NCI-H1092 (cell line): ENCODE results near the gene PI16.
"Not testable (repeated sequence)": the region's sequence is repeated elsewhere in the genome, so short reads cannot be mapped to it uniquely, and the experiment has no call there.

ENCODE experiments used
- DNase-seq: peaks from one replicate; lab custom pipeline; 2025; lab: John Stamatoyannopoulos, UW

PI16 gene

GRCh38 chr6:36976007-36976264, 21.4 kb downstream of the PI16 start:
- no peak for DNase-seq

GRCh38 chr6:36976509-36976908, 22.0 kb downstream of the PI16 start:
- DNase-seq = no peak

GRCh38 chr6:36976931-36977330, 22.4 kb downstream of the PI16 start:
- DNase-seq = no peak

- DNase-seq = no peak
Measured at GRCh38 chr6:36977470-36977941, 23.0 kb downstream of the PI16 start.

GRCh38 chr6:36978421-36979346, 24.1 kb downstream of the PI16 start:
- DNase-seq = no peak

- peak; percentile 22 for DNase-seq
Measured at GRCh38 chr6:36979347-36979742, 24.8 kb downstream of the PI16 start.

- no peak for DNase-seq
Measured at GRCh38 chr6:36980129-36980528, 25.6 kb downstream of the PI16 start.

- no peak for DNase-seq
Measured at GRCh38 chr6:36980876-36981619, 26.5 kb downstream of the PI16 start.

- DNase-seq = no peak
Measured at GRCh38 chr6:36983538-36983937, 29.0 kb downstream of the PI16 start.

GRCh38 chr6:36984581-36985416, 30.3 kb downstream of the PI16 start:
- no peak for DNase-seq

- no peak for DNase-seq
Measured at GRCh38 chr6:36985417-36985807, 30.9 kb downstream of the PI16 start.

GRCh38 chr6:36985808-36986703, 31.5 kb downstream of the PI16 start, which contains the start of gene MTCH1:
Gene MTCH1, minus strand, starts transcription at chr6:36986196. Its CDS starts 23 bp downstream, at chr6:36986173.
- peak; percentile 74 for DNase-seq

- no peak for DNase-seq
Measured at GRCh38 chr6:36986704-36987047, 32.1 kb downstream of the PI16 start.

GRCh38 chr6:36989264-36989663, 34.7 kb downstream of the PI16 start:
- DNase-seq = no peak

GRCh38 chr6:36990401-36990800, 35.9 kb downstream of the PI16 start:
- DNase-seq = not testable (repeated sequence)

- peak; percentile 50 for DNase-seq
Measured at GRCh38 chr6:36997811-36998722, 43.5 kb downstream of the PI16 start.

- DNase-seq = no peak
Measured at GRCh38 chr6:36998723-36999038, 44.1 kb downstream of the PI16 start.

- peak; percentile 88 for DNase-seq
Measured at GRCh38 chr6:36999061-36999750, 44.7 kb downstream of the PI16 start.

- peak; percentile 25 for DNase-seq
Measured at GRCh38 chr6:36999751-37000125, 45.2 kb downstream of the PI16 start.
